Coronary artery (tissue), 2 donors: ENCODE results near the gene CD1D.

Experiments used
- DNase-seq: peaks from one replicate; pipeline ENCODE4 v3.0.0-alpha.2; 2017; ENCODE audit warnings: low spot score
- H3K27ac ChIP-seq, 2 donors: fragments of 200-600 bp; sonication (generic); one replicate each; pipeline ENCODE4 v1.5.1; 2016 to 2019
- H3K4me3 ChIP-seq: fragments of 200-600 bp; sonication (generic); 2 replicates; pipeline ENCODE4 v1.5.1; 2016; ENCODE audit warnings: mild to moderate bottlenecking, moderate library complexity
- CTCF ChIP-seq: fragments of 200-600 bp; sonication (generic); IDR thresholded peaks from one replicate; pipeline ENCODE4 v1.5.1; 2019; ENCODE audit warnings: antibody characterized with exemption

CD1D gene

GRCh38 chr1:158147401-158147800 lies 33.3 kb upstream of the CD1D start:
- TF ChIP-seq CTCF, result no peak
- DNase-seq, result no peak
- H3K27ac ChIP-seq, result peak overlapping the region in 1 of 2 donors; percentile 80
- H3K4me3 ChIP-seq, result peak overlapping the region; percentile 23

- Histone ChIP-seq H3K4me3 (no peak overlapping the region), H3K27ac (peak overlapping the region in 1 of 2 donors; percentile 80)
- DNase-seq, result no peak
- no peak for TF ChIP-seq CTCF
Measured at GRCh38 chr1:158147869-158148268, 32.8 kb upstream of the CD1D start.

- no peak for DNase-seq
- TF ChIP-seq CTCF, result no peak
- H3K4me3 ChIP-seq, result peak overlapping the region; percentile 67
- H3K27ac ChIP-seq, result peak overlapping the region; percentile 68 to 86
Measured at GRCh38 chr1:158148468-158148867, 32.2 kb upstream of the CD1D start.

GRCh38 chr1:158149175-158149574 lies 31.5 kb upstream of the CD1D start:
- DNase-seq, result no peak
- Histone ChIP-seq H3K27ac (peak overlapping the region; percentile 68 to 86), H3K4me3 (peak overlapping the region; percentile 67)
- no peak for TF ChIP-seq CTCF

GRCh38 chr1:158149577-158150269 lies 31.0 kb upstream of the CD1D start:
- peak; percentile 97 for DNase-seq
- Histone ChIP-seq H3K27ac (peak overlapping the region; percentile 68 to 86), H3K4me3 (peak overlapping the region; percentile 67)
- no peak for TF ChIP-seq CTCF

GRCh38 chr1:158150523-158150922 lies 30.2 kb upstream of the CD1D start:
- DNase-seq, result no peak
- no peak for TF ChIP-seq CTCF
- Histone ChIP-seq H3K27ac (peak overlapping the region in 1 of 2 donors; percentile 69), H3K4me3 (no peak overlapping the region)

GRCh38 chr1:158153179-158153578 lies 27.5 kb upstream of the CD1D start:
- H3K4me3 ChIP-seq, result no peak overlapping the region
- DNase-seq, result no peak
- no peak overlapping the region for H3K27ac ChIP-seq
- no peak for TF ChIP-seq CTCF
